GM21529 (cell line): ENCODE data around the gene CMTM7.
A peak's percentile ranks its signal among the peaks of the same experiment; 100 is the strongest.

Experiments used
- ATAC-seq: cut with Tn5 transposase; IDR thresholded peaks from one replicate; pipeline ENCODE4 v1.9.1; 2021; ENCODE audit not compliant: unreplicated experiment

Gene CMTM7

GRCh38 chr3:32435911-32436815 is 44.5 kb downstream of the CMTM7 start:
- ATAC-seq, result no peak

- peak; percentile 36 for ATAC-seq
These were observed 45.1 kb downstream of the CMTM7 start for GRCh38 chr3:32436816-32437189.

GRCh38 chr3:32437896-32438295 is 46.2 kb downstream of the CMTM7 start:
- ATAC-seq, result no peak

GRCh38 chr3:32438596-32439344 is 47.1 kb downstream of the CMTM7 start:
- peak; percentile 92 for ATAC-seq

- ATAC-seq, result peak; percentile 14
These were observed 47.8 kb downstream of the CMTM7 start for GRCh38 chr3:32439421-32439820.

GRCh38 chr3:32440611-32441350 is 49.1 kb downstream of the CMTM7 start:
- ATAC-seq, result no peak

GRCh38 chr3:32442766-32443165 is 51.1 kb downstream of the CMTM7 start:
- no peak for ATAC-seq

GRCh38 chr3:32443478-32443877 is 51.8 kb downstream of the CMTM7 start:
- ATAC-seq, result no peak

GRCh38 chr3:32447865-32448400 is 56.3 kb downstream of the CMTM7 start:
- no peak for ATAC-seq

GRCh38 chr3:32448686-32449474 is 57.2 kb downstream of the CMTM7 start:
- ATAC-seq, result no peak

- ATAC-seq, result no peak
These were observed 58.0 kb downstream of the CMTM7 start for GRCh38 chr3:32449691-32450090.

GRCh38 chr3:32450426-32450825 is 58.8 kb downstream of the CMTM7 start:
- ATAC-seq, result no peak

GRCh38 chr3:32450992-32451659 is 59.5 kb downstream of the CMTM7 start:
- ATAC-seq, result no peak

GRCh38 chr3:32452009-32452408 is 60.4 kb downstream of the CMTM7 start:
- ATAC-seq, result no peak

- ATAC-seq, result no peak
These were observed 61.7 kb downstream of the CMTM7 start for GRCh38 chr3:32453346-32453745.

GRCh38 chr3:32454111-32454510 is 62.5 kb downstream of the CMTM7 start:
- ATAC-seq, result no peak

- no peak for ATAC-seq
These were observed 63.3 kb downstream of the CMTM7 start for GRCh38 chr3:32454731-32455608.

- ATAC-seq, result no peak
These were observed 64.2 kb downstream of the CMTM7 start for GRCh38 chr3:32455609-32456428.
